HT-29 (cell line): Measurements from ENCODE around the gene GPR31. TPM values are rescaled to one million over a fixed set of nuclear protein-coding genes. Genes with fewer than 3 reads are reported as not detected.
A peak's percentile ranks its signal among the peaks of the same experiment; 100 is the strongest.
"Not testable (repeated sequence)": the region's sequence is repeated elsewhere in the genome, so short reads cannot be mapped to it uniquely, and the experiment has no call there.

ENCODE experiments used
- DNase-seq: peaks from one replicate; pipeline ENCODE4 v3.0.0-alpha.2; 2015; ENCODE audit warnings: low spot score
- total RNA-seq: library from RNA; depleted of rRNA; stranded (reverse); fragments of >200 nt; shearing (Covaris generic); gene quantifications from 2 replicates; pipeline ENCODE4 v1.2.3, GENCODE V29; 2014; rRNA removed

GPR31 gene, protein sequence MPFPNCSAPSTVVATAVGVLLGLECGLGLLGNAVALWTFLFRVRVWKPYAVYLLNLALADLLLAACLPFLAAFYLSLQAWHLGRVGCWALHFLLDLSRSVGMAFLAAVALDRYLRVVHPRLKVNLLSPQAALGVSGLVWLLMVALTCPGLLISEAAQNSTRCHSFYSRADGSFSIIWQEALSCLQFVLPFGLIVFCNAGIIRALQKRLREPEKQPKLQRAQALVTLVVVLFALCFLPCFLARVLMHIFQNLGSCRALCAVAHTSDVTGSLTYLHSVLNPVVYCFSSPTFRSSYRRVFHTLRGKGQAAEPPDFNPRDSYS
- not detected in 2 replicates for total RNA-seq

DNA sequence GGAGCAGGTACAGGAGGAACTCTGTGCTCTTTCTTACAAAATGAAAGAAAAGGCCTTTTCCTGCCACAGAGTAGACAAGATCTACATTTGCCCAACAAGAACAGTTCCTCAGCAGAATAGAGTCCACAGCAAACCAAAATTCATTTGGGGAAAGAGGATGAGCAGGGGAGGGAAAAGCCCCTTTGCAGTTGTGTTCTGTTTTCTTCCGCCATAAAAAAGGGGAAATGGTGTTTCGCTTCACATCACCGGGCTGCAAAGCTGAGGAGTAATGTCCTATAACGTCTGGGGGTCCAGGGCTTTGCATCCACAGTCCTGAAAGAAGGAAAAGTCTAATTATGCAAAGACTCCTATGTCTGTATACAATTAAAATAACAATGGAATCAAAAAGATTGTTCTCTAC, at the start of gene GPR31:
GPR31 (minus strand) TSS at position 118 of the 400 bp plus-strand sequence. CDS start 149 bp downstream, outside the sequence.
- DNase-seq, result no peak

DNA sequence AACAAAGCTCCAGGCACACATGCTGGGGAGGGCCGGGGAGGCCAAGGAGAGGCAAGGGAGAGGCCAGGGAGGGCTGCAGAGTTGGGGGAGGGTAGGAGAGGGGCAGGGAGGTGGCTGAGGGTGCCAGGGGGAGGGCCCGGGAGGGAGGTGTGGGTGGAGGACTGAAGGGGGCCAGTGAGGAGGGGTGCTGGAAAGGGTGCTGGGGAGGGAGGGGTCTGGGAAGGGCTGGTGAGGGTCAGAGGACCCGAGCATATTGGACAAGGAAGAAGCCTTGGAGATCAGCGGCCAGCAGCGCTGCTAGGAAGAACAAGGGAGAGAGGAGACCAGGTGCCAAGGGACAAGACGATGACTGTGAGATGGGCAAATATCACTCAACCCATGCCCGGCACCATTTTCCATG, 49.7 kb upstream of the GPR31 start:
- no peak for DNase-seq

DNA sequence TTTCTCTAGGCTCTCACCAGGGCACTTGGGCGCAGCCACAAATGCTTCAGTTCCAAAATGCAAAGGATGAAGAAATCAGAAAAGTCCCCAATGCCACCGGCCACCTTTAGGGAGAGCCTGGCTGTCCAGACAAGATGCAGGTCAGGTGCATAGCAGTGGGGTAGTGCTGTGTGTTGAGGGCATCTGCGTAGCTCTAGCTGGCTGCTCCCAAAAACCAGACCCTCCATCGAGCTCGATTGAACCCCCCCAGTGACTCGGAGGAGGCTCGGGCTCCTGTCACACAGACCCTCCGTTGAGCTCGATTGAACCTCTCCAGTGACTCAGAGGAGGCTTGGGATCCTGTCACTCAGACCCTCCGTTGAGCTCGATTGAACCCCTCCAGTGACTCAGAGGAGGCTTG, 47.5 kb upstream of the GPR31 start:
- not testable (repeated sequence) for DNase-seq

DNA sequence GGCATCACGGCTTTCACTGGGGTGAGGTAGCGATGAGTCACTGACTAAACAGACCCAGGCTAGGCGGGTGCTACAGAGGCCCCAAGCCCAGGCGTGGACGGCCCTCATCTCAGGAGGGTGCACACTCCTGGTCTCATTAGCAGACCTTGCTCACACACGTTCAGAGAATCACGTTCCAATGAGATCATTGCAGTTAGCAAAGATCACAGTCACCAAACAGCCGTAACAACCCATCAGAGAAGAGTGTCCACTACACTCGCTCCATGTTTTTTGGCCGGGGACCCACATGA, 46.2 kb upstream of the GPR31 start:
- peak; percentile 61 for DNase-seq

DNA sequence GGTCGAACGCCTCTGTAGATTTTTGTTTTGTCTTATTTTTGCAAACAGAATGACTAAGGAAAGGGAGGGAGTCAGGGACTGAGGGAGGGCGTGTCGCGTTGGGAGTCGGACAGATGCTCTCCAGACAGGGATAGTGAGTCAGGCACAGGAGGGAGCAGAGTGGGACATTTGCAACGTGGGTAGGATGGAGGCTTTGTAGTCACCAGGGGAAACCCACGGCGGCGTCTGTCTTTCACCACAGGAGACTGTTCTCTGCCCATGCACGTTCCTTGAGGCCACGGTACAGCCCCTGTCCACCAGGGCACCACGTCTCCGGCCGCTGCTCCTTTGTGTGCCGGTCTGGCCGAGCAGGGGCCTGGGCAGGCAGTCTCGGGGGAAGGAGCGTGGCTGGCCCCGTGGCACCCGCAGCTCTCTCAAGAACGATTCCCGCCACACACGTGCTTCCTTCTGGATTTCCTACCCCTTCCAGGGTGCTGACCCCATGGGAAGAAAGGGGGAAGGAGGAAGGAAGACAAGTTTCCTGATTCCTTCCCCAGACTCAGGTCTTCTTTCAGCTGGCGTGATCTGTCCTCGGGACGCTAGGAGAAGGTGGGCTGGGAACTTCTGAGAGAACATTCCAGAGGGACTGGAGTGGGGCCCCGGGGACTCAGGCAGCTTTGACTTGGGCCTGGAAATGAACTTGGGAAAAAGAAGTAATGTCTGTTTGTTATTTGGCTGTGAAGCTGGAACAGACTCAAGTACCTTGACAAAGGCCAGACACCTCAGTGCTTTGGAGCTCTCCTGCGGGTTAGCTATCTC, 45.7 kb upstream of the GPR31 start:
- not testable (repeated sequence) for DNase-seq

DNA sequence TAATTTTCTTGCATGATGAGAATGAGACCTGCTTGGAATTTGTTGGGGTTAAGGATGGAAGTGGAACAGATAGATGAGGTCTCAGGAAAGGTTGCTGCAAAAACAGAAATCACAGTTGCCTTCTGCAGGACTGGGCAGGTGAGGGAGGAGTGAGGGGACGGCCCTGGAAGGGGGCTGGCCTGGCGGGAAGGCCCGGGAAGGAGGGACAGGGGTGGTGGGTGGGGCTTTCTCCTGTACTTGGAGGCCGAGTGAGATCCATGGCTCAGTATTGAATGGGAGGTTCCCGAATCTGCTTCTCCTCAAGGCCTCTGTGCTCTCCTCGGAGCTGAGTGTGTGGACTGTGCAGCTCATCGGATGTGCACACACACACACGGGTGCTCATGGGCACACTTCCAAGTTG, 44.8 kb upstream of the GPR31 start:
- not testable (repeated sequence) for DNase-seq

DNA sequence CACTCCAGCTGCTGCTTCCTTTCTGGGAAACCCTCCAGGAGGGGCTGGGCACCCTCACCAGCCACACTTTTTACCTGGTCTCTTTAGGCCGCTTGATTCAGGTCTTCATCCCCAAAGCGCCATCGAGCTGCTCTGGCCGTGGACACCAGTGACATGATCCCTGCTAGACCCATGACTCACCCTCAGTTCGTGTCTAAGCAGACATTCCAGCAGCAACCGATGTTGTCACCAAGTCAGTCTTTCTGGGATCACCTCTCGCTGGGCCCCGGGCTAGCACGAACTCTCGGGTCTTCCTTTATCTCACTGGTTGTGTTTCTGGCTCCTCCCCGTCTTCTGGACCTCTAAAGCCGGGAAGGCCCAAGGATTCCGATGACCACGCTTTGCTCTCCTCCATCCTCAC, 43.0 kb upstream of the GPR31 start:
- DNase-seq, result no peak

DNA sequence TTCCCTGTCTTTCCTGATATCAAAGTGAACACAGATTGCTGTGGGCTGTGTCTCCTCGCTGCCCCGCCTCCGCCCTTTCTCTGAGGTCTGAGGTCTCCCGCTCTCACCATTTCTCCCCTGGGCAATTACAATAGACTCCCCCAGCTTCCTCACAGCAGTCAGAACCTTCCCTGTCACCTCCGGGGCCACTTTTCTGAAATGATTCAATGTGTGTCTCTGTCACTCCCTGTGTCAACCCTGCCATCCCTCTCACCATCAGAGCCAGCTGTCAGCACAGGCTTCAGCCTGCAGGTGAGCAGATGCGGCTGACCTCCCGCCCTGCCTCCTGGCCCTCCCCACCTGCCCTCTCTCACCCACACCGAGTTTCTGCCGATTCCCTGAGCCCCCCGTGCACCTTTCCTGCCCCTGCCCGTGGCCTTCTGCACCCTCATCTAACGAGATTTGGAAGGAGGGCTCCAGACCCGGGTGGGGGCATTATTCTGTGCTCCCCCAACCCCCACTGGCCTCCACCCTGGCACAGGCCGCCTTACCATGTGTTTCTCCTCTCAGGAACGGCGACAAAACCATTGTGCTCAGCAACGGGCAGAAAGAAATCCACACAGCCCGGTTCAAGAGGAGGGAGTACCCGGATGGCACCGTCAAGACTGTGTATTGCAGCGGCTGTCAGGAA, 38.3 kb upstream of the GPR31 start:
- not testable (repeated sequence) for DNase-seq

DNA sequence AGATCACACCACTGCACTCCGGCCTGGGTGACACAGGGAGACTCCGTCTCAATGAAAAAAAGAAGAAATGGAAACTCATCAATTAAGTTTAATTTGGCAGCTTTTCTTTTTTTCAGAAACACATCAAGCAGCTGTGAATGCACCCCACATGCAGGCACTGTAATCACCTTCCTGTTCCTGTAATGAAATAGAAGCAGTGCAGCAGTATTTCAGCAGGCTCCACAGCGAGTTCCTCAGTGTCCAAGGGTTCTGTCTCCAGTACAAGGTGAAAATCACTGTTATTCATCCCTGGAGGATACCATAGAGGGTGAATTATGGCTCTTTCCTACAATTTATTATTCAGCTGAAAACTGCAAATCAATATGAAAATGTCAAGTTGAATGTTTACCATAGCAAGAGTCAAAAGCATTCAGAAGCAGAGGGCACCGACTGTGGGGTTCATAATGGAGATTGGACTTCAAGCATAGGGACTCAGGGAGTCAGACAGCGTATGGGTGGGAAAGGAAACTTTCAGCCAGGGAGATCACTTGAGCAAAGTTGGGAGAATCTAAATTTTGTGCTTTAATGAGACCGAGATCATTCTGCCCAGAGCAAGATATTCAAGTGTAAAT, 35.8 kb upstream of the GPR31 start:
- DNase-seq, result not testable (repeated sequence)

DNA sequence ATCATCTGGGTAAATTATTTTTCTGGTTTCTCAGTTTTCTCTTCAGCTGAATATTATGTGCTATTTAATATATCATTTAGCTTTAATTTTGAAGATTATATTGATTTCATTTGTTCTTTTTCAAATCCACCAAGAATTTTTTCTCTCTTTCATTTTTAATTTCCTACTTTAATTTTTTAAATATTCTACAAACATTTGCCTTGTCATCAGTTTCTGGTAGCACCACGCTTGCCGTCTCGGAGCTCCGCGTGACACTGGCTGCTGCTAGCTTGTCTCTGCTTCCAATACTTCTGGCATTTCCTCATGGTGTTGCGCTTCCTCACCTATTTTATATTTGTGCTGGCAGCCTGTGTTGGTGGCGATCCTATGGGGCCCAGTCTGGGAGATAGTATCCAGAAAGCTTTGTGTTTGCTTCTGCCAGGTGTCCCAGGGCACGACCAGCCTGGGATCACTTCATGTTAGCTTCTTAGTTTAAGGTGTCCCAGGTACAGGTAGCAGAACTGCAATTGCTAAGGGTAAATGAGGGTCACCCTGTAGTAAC, 33.3 kb upstream of the GPR31 start:
- not testable (repeated sequence) for DNase-seq

DNA sequence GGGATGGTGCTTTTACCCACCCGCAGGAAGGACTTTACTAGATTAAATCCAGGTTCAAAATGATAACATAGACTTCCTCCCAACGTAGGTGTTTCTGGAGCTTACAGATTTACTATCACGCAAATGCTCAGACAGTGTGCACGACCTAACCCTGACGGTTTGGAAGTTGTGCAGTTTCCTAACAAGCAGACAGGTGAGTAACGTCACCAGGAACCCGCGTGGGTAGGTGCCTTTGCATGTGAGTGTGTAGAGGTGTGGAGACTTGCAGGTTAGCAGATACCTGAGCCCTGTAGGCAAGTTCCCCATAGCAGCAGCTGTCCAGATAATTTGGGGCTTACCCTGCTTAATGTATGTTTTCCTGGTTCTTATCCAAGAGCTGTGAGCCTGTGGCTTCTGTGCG, 29.5 kb upstream of the GPR31 start:
- DNase-seq, result not testable (repeated sequence)

DNA sequence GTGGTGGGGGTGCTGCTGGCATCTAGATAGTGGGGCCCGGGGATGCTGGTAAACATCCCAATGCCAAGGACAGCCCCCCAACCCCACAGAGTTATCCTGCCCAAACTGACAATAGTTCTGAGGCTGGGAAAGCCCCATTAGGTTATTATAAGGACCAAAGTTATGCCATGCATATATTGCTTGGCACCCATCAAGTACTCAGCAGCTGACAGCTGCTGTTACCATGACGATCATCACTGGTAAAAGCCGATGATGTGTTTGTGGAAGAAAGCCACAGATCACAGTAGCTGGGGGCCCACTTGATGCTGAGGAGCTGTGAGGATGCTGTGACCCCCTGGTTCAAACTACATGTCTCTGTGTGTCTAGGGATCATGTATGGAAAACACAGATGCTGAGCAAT, 27.3 kb upstream of the GPR31 start:
- not testable (repeated sequence) for DNase-seq

DNA sequence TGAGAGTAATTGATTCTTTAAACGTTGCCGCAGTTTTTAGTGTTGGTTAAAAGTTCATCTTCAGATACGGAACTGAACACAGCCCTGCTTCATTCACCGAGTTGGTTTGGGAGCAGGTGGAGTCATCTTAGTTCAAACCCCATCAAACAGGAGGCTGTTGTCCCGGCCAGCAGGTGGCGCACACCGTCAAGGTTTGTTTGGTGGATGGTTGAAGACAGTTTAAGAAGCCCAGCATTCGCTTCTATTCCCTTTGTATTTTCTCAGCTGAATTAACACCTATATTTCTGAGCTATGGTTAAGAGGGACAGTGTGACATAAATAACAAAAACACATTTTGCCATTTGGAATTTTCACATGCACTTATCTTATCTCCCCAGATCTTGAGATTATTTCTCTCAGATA, 25.1 kb upstream of the GPR31 start:
- DNase-seq, result not testable (repeated sequence)

DNA sequence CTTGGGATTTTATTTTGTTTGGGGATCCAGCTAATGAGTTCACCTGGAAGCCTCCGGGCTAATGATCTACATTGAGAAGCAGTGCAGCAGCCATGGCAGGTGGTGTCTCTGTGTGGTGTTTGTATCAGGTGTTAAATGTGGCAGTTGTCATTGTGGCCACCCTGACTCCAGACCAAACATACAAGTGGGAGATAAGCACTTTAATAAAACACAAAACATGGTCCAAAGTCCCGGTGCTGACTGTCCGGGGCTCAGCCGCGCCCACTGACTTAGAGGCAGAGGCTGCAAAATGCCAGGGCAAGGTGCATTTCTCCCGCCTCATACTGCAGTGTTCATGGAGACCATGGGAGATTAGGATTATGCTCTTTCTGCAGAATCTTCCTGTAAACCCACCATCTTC, 23.6 kb upstream of the GPR31 start:
- DNase-seq, result not testable (repeated sequence)

DNA sequence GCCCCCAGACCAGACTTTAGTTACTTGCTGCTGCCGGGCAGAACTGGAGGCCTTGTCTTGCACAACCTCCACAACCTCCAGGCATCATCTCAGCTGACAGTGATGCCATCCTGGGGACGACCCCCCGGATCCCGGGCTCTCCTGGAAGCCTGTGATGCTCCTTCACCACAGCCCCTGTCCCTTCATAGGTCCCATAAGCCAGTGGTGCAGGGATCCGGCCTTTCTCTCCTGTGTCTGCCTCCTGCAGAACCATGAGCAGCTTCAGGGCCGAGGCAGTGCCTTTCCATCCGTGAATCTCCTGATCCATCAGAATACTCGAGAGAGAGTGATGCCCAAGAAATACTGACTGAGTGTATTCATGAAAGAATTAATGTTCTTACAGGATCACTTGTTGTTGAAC, 22.3 kb upstream of the GPR31 start:
- not testable (repeated sequence) for DNase-seq

DNA sequence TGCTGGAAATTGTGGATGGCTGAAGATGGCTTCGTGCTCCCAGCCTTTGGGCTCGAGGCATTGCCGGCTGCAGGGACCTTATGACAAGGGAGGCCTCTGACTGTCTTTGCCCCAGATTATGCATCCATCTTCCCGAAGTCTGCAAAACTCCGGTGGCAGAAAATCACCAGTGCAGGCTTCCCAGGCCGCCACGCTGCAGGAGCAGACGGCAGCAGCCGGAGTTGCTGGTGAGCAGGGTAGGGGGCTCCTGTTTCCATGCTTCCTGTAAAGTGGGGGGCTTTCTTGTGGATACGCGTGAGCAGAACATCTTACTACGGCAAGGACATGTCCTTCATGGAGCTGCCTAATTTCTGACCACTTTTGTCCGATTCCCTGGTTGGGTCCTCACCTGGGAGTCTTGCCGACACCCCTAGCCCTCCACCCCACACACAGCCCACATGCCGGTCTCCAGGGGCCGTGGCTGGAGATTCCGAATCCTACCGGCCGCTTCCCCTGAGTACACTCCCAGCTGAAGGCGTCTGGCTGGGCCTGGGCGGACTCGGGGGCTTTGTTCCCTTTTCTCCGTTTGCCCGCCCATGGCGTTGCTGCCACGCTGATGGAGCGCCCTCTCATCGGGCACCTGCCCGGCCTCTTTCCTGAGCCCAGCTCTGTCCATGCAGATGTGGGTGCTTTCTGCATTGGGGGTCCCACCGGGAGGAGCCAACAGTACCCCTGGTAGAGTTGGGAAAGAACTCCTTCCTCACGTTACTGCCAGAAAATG, 21.3 kb upstream of the GPR31 start:
- not testable (repeated sequence) for DNase-seq

DNA sequence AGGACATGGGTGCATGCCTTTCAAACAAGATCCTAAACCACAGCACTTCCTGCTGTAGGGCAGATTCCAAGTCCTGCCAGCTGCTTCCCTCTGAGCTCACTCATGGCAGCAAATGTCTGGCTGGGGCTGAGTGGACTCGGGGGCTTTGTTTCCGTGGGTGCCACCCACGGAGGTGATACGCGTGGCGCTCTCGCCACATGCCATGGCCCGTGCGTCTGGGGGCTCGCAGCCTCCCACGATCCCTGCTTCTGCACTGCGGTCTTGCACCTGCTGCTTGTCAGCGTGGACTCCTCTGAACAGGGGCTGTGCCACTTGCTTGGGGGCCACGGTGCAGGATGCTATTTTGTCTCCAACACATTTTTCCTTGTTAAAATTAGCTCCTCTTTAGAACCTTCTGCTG, 19.5 kb upstream of the GPR31 start:
- DNase-seq, result not testable (repeated sequence)

DNA sequence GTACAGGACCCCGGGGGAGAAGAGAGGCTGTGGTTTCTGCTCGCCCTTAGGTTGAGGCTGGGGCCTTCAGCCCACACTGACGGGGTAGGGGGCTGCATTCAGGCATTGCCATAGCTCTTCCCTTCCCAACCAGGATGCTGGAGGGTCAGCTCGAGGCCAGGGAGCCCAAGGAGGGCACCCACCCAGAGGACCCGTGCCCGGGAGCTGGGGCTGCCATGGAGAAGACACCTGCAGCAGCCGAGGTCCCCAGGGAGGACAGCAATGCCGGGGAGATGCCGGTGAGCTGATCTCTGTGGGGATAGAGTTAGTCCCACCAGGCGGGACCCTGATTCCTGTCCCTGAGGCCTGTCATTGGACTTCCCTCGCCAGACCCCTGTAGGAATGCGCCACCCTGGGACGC, 14.2 kb upstream of the GPR31 start:
- not testable (repeated sequence) for DNase-seq

DNA sequence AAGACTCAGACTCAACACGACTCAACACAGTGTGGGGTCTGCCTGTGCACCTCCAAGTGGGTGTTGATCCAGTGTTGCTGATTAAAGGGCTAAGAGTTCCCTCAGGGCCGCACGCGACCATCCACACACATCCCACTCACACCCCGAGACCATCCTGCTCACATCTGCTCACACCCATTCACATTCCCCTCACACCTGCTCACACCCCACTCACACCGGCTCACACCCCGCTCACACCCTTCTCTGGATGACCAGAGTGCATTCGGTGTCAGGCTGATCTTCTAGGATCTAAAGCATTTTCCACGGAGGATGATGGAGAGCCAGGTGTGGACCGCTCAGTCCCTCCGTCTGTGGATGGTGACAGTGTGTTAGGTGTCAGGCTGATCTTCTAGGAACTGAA, 13.5 kb upstream of the GPR31 start:
- DNase-seq, result not testable (repeated sequence)

DNA sequence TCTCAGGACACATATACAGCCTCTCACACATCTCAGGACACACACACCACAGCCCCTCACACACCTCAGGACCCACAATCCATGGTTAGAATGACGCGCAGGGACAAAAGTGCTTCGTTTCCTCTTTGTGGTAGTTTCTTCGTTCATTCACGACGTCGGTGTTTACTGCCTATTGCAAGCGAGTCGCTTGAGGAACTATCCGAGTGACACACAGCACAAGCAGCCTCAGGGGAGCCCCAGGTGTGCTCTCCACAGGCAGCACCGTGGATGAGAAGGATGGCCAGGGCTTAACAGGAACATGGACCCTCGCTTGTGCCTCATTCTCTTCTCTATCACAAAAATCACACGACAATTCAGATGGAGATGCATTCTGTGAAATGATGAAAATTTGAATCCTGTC, 12.1 kb upstream of the GPR31 start:
- DNase-seq, result not testable (repeated sequence)

DNA sequence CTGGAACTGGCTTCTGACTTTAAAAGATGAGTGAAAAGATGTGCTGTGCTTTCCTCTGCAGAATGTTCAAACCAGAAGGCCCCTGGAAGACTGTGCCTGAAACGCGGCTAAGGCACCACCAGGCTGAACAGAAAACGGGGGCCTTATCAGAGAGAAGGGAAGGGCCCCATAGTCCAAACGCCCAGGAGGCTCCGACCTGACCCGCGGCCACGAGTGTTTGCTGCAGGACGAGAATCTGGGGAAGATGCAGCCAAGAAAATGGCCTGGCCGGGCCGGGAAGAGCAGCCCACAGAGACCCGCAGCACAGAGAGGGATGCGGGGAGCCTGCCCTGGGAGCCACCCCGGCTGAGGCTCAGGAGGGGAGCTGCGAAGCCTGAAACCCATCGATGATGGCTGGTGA, 10.5 kb upstream of the GPR31 start:
- DNase-seq, result not testable (repeated sequence)
